ENCODE results near the gene PLPP7. TPM values are rescaled to one million over a fixed set of nuclear protein-coding genes. Genes with fewer than 3 reads are reported as not detected.
"Not testable (repeated sequence)": the region's sequence is repeated elsewhere in the genome, so short reads cannot be mapped to it uniquely, and the experiment has no call there.

PLPP7 gene
- total RNA-seq (2014; rRNA removed; shearing (Covaris generic)): 6.4 and 8.2 TPM in 2 replicates

GRCh38 chr9:131289301-131290035 is at the start of gene PLPP7:
PLPP7 (plus strand) TSS chr9:131289723; CDS start chr9:131289998, 275 bp downstream.
- DNase-seq (ENCODE audit: low spot score): peak; percentile 97
- in situ Hi-C loops (cut with HindIII; ENCODE audit: low sequenced_read_pairs): no loop called here

- in situ Hi-C loops (cut with HindIII; ENCODE audit: low sequenced_read_pairs): no loop called here
- no peak for DNase-seq (ENCODE audit: low spot score)
Measured at GRCh38 chr9:131240047-131240921, 49.2 kb upstream of the PLPP7 start.

- DNase-seq (ENCODE audit: low spot score); in situ Hi-C loops (cut with HindIII; ENCODE audit: low sequenced_read_pairs): not testable (repeated sequence)
Measured at GRCh38 chr9:131244331-131244730, 45.2 kb upstream of the PLPP7 start.

- DNase-seq (ENCODE audit: low spot score): no peak
- in situ Hi-C loops (cut with HindIII; ENCODE audit: low sequenced_read_pairs): no loop called here
Measured at GRCh38 chr9:131246618-131247017, 42.9 kb upstream of the PLPP7 start.

- in situ Hi-C loops (cut with HindIII; ENCODE audit: low sequenced_read_pairs): no loop called here
- no peak for DNase-seq (ENCODE audit: low spot score)
Measured at GRCh38 chr9:131252120-131252519, 37.4 kb upstream of the PLPP7 start.

- in situ Hi-C loops (cut with HindIII; ENCODE audit: low sequenced_read_pairs): no loop called here
- no peak for DNase-seq (ENCODE audit: low spot score)
Measured at GRCh38 chr9:131253891-131254491, 35.5 kb upstream of the PLPP7 start.

GRCh38 chr9:131254626-131255025 is 34.9 kb upstream of the PLPP7 start:
- in situ Hi-C loops (cut with HindIII; ENCODE audit: low sequenced_read_pairs): no loop called here
- DNase-seq (ENCODE audit: low spot score): no peak

GRCh38 chr9:131255676-131256197 is 33.8 kb upstream of the PLPP7 start:
- no peak for DNase-seq (ENCODE audit: low spot score)
- in situ Hi-C loops (cut with HindIII; ENCODE audit: low sequenced_read_pairs): no loop called here

- no peak for DNase-seq (ENCODE audit: low spot score)
- in situ Hi-C loops (cut with HindIII; ENCODE audit: low sequenced_read_pairs): no loop called here
Measured at GRCh38 chr9:131257266-131258025, 32.1 kb upstream of the PLPP7 start.

- in situ Hi-C loops (cut with HindIII; ENCODE audit: low sequenced_read_pairs): no loop called here
- no peak for DNase-seq (ENCODE audit: low spot score)
Measured at GRCh38 chr9:131258186-131258585, 31.3 kb upstream of the PLPP7 start.

- in situ Hi-C loops (cut with HindIII; ENCODE audit: low sequenced_read_pairs): no loop called here
- no peak for DNase-seq (ENCODE audit: low spot score)
Measured at GRCh38 chr9:131258698-131259431, 30.7 kb upstream of the PLPP7 start.

- no peak for DNase-seq (ENCODE audit: low spot score)
- in situ Hi-C loops (cut with HindIII; ENCODE audit: low sequenced_read_pairs): no loop called here
Measured at GRCh38 chr9:131259432-131259898, 30.1 kb upstream of the PLPP7 start.

GRCh38 chr9:131259916-131260597 is 29.5 kb upstream of the PLPP7 start:
- DNase-seq (ENCODE audit: low spot score): no peak
- in situ Hi-C loops (cut with HindIII; ENCODE audit: low sequenced_read_pairs): no loop called here

GRCh38 chr9:131260751-131261452 is 28.6 kb upstream of the PLPP7 start:
- DNase-seq (ENCODE audit: low spot score): no peak
- in situ Hi-C loops (cut with HindIII; ENCODE audit: low sequenced_read_pairs): no loop called here

GRCh38 chr9:131262327-131263032 is 27.0 kb upstream of the PLPP7 start:
- DNase-seq (ENCODE audit: low spot score): no peak
- in situ Hi-C loops (cut with HindIII; ENCODE audit: low sequenced_read_pairs): no loop called here

GRCh38 chr9:131263033-131263343 is 26.5 kb upstream of the PLPP7 start:
- in situ Hi-C loops (cut with HindIII; ENCODE audit: low sequenced_read_pairs); DNase-seq (ENCODE audit: low spot score): not testable (repeated sequence)

- no peak for DNase-seq (ENCODE audit: low spot score)
Measured at GRCh38 chr9:131263701-131264100, 25.8 kb upstream of the PLPP7 start.

More at GRCh38 chr9:131263701-131264100, 25.8 kb upstream of the PLPP7 start:
- in situ Hi-C loops (cut with HindIII; ENCODE audit: low sequenced_read_pairs): no loop called here

All from G401 (cell line).